Measurements from ENCODE around the gene TRAPPC3L. TPM values are rescaled to one million over a fixed set of nuclear protein-coding genes. Genes with fewer than 3 reads are reported as not detected.
A peak's percentile ranks its signal among the peaks of the same experiment; 100 is the strongest.

Gene TRAPPC3L
- total and polyA plus RNA-seq, 10 donors, result 0.33 to 6.3 (median 2.9) TPM

GRCh38 chr6:116450185-116450710 is 95.2 kb downstream of the TRAPPC3L start:
- no peaks in the 10 kb centered on the region for H3K9me3 ChIP-seq
- 85 to 100% (median 90%) methylated on average over 1 of the region's 1 CpG for WGBS, 5 donors
- TF ChIP-seq POLR2A (IDR thresholded peaks at IDR 0.05) (no peak), CTCF (IDR thresholded peaks at IDR 0.05 in 8 of 11, conservative IDR thresholded peaks at IDR 0.05 in 3 of 11) (no peak), POLR2AphosphoS5 (IDR thresholded peaks at IDR 0.05) (no peak)
- no peaks in the 10 kb centered on the region for H3K36me3 ChIP-seq
- intact Hi-C loops (cut with DNase I; ENCODE audit: low total_unique reads), result no loop called here
- H3K27ac ChIP-seq, result peak overlapping the region in 3 of 8 donors; percentile 57 to 84 (median 69)
- no peak for DNase-seq
- H3K4me1 ChIP-seq, result peaks cover 0 to 78% (median 47%) of the 10 kb centered on the region in 6 donors
- no peaks in the 10 kb centered on the region for H3K27me3 ChIP-seq (replicated peaks in 1 of 7)
- no peak overlapping the region for H3K4me3 ChIP-seq

GRCh38 chr6:116449565-116449964 is 95.9 kb downstream of the TRAPPC3L start:
- H3K9me3 ChIP-seq, result no peaks in the 10 kb centered on the region
- 29 to 89% (median 81%) methylated on average over 1 of the region's 1 CpG for WGBS, 5 donors
- intact Hi-C loops (cut with DNase I; ENCODE audit: low total_unique reads), result no loop called here
- peaks cover 0 to 85% (median 54%) of the 10 kb centered on the region in 6 donors for H3K4me1 ChIP-seq
- no peak for DNase-seq
- peak overlapping the region in 1 of 8 donors; percentile 84 for H3K27ac ChIP-seq
- no peaks in the 10 kb centered on the region for H3K27me3 ChIP-seq (replicated peaks in 1 of 7)
- H3K36me3 ChIP-seq, result no peaks in the 10 kb centered on the region
- H3K4me3 ChIP-seq, result no peak overlapping the region
- no peak for TF ChIP-seq CTCF (IDR thresholded peaks at IDR 0.05 in 8 of 11, conservative IDR thresholded peaks at IDR 0.05 in 3 of 11)
- no peak for TF ChIP-seq POLR2AphosphoS5 (IDR thresholded peaks at IDR 0.05)
- no peak for TF ChIP-seq POLR2A (IDR thresholded peaks at IDR 0.05)

GRCh38 chr6:116447496-116448011 is 97.9 kb downstream of the TRAPPC3L start:
- Histone ChIP-seq H3K36me3 (no peaks in the 10 kb centered on the region), H3K4me1 (peaks cover 0 to 95% (median 57%) of the 10 kb centered on the region in 6 donors), H3K4me3 (no peak overlapping the region), H3K27ac (peak overlapping the region in 7 of 8 donors; percentile 11 to 76 (median 38)), H3K9me3 (no peaks in the 10 kb centered on the region), H3K27me3 (replicated peaks in 1 of 7) (no peaks in the 10 kb centered on the region)
- TF ChIP-seq POLR2AphosphoS5 (IDR thresholded peaks at IDR 0.05), result peak in 1 of 3 donors; percentile 21
- no peak for TF ChIP-seq POLR2A (IDR thresholded peaks at IDR 0.05)
- DNase-seq, result no peak
- WGBS, 5 donors, result 7 to 17% (median 13%) methylated on average over 2 of the region's 2 CpGs
- intact Hi-C loops (cut with DNase I; ENCODE audit: low total_unique reads), result no loop called here

- no peak for TF ChIP-seq POLR2A (IDR thresholded peaks at IDR 0.05)
- no peak for TF ChIP-seq CTCF (IDR thresholded peaks at IDR 0.05 in 8 of 11, conservative IDR thresholded peaks at IDR 0.05 in 3 of 11)
- no peak for TF ChIP-seq POLR2AphosphoS5 (IDR thresholded peaks at IDR 0.05)
- Histone ChIP-seq H3K4me3 (no peak overlapping the region), H3K4me1 (peaks cover 0 to 90% (median 55%) of the 10 kb centered on the region in 6 donors), H3K9me3 (no peaks in the 10 kb centered on the region), H3K27ac (peak overlapping the region in 4 of 8 donors; percentile 11 to 76 (median 61)), H3K36me3 (no peaks in the 10 kb centered on the region), H3K27me3 (replicated peaks in 1 of 7) (no peaks in the 10 kb centered on the region)
- no peak for DNase-seq
- WGBS, 5 donors, result 70 to 82% (median 72%) methylated on average over 3 of the region's 3 CpGs
- intact Hi-C loops (cut with DNase I; ENCODE audit: low total_unique reads), result no loop called here
Observed at GRCh38 chr6:116447052-116447451, 98.4 kb downstream of the TRAPPC3L start.
